ENCODE results near the gene ADRA2A.

The ADRA2A gene

GRCh38 chr10:111076682-111077478 lies at the start of gene ADRA2A:
Gene ADRA2A (plus strand): TSS chr10:111077029. CDS start chr10:111077997, 968 bp downstream.
- POLR2A ChIA-PET, result interaction anchor here (0.6 to 2.1 kb wide), 3 partner anchors 9 to 158 kb away, joined by 3 to 7 read pairs (median 5); partner anchors contain the start of genes BBIP1 and SHOC2
- H3K27ac ChIP-seq (ENCODE audit: extremely low read depth, low read depth, low read length), result peak within 1 kb of the TSS; percentile 31; the same call in 1 of the 2 replicates
- H3K4me3 ChIP-seq (ENCODE audit: low read depth, low read length), result peak within 1 kb of the TSS; percentile 51
- TF ChIP-seq ZNF48 (tag by site-specific recombination; IDR thresholded peaks at IDR 0.05) (no peak), ZNF791 (tag by site-specific recombination; IDR thresholded peaks at IDR 0.05) (no peak), ZBTB21 (tag by site-specific recombination; IDR thresholded peaks at IDR 0.05) (no peak), ZBTB26 (tag by site-specific recombination; optimal IDR thresholded peaks at IDR 0.05) (peak; percentile 56), AEBP2 (tag by site-specific recombination; IDR thresholded peaks at IDR 0.05; ENCODE audit: borderline replicate concordance) (no peak), ZNF140 (tag by site-specific recombination; IDR thresholded peaks at IDR 0.05) (0 out of 2 replicates have a peak, but pooled peaks have one; percentile 23), ATF2 (tag by site-specific recombination; IDR thresholded peaks at IDR 0.05; ENCODE audit: low read depth) (no peak), ZBTB17 (tag by site-specific recombination; IDR thresholded peaks at IDR 0.05) (peak; percentile 51), SALL2 (tag by site-specific recombination; IDR thresholded peaks at IDR 0.05; ENCODE audit: borderline replicate concordance) (no peak), ZNF248 (tag by site-specific recombination; IDR thresholded peaks at IDR 0.05) (no peak), ZBTB1 (tag by site-specific recombination; IDR thresholded peaks at IDR 0.05) (no peak), ZNF707 (tag by site-specific recombination; IDR thresholded peaks at IDR 0.05) (no peak), ZNF704 (tag by site-specific recombination; IDR thresholded peaks at IDR 0.05) (no peak), ZNF266 (tag by site-specific recombination; IDR thresholded peaks at IDR 0.05; ENCODE audit: low read depth) (no peak), ZNF280C (tag by site-specific recombination; IDR thresholded peaks at IDR 0.05) (no peak), ZNF623 (tag by site-specific recombination; IDR thresholded peaks at IDR 0.05) (no peak), ZNF544 (tag by site-specific recombination; IDR thresholded peaks at IDR 0.05) (no peak), ZNF112 (tag by site-specific recombination; IDR thresholded peaks at IDR 0.05) (no peak), ZNF23 (tag by site-specific recombination; IDR thresholded peaks at IDR 0.05; ENCODE audit: borderline replicate concordance) (no peak), ZNF677 (tag by site-specific recombination; IDR thresholded peaks at IDR 0.05) (no peak), ZNF398 (tag by site-specific recombination; IDR thresholded peaks at IDR 0.05) (peak; percentile 85), ZNF518A (tag by site-specific recombination; conservative IDR thresholded peaks at IDR 0.05; ENCODE audit: low read depth) (no peak)

More at GRCh38 chr10:111076682-111077478, at the start of gene ADRA2A:
- CTCF ChIA-PET, result interaction anchor here (0.5 to 2.8 kb wide), 28 partner anchors 9 to 1433 kb away, joined by 3 to 25 read pairs (median 4); no protein-coding TSS in a partner anchor
- H3K9me3 ChIP-seq (ENCODE audit: control insufficient read depth, insufficient read depth, low read depth, low read length), result no peaks in the 10 kb centered on the region
- H3K4me1 ChIP-seq (ENCODE audit: control insufficient read depth, insufficient read depth, low read length), result peaks cover 2% of the 10 kb centered on the region; the same call in 1 of the 2 replicates
- H3K36me3 ChIP-seq (ENCODE audit: control insufficient read depth in 2 of 2, insufficient read depth in 1 of 2, low read length in 2 of 2), result no peaks in the 10 kb centered on the region

All from HEK293 (cell line).